C4-2B (cell line): ENCODE measurements around the gene CYTH1.

Source experiments
- ZFX ChIP-seq: fragments of 450-650 bp; IDR thresholded peaks from 2 replicates; pipeline ENCODE4 v1.6.1; 2017
- TF ChIP-seq, protein P1 (sequence below): fragments of 450-650 bp; conservative IDR thresholded peaks from 2 replicates; pipeline ENCODE4 v1.5.1; 2017; ENCODE audit warnings: mild to moderate bottlenecking

DNA sequence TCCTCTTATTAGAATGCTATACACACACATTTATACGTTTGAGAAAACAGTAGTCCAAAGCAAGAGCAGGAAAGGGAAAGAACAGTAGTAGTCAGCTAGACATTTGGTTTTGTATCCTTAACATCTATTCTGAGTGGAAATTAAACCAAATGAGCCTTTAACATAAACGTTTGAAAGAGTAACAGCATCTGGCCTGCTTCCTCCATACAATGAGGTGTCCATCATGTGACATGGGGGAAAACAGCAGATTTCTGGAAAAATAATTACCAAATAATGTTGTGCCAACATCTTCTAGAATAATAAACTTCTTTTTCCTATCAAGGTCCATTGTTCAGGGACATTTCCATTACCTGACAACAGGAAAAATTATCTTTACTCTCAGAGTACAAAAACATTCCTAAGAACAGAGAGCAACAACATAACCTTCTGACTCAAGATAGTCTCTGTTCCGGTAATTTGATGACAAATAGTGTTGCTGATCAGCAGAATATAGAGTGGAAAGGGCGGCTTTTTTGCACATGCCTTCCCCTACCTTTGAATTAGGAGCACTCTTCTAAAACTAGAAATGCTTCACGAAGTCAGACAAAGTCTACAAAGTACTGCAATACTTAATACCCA lies 20.2 kb downstream of the CYTH1 start:
- TF ChIP-seq, protein P1, sequence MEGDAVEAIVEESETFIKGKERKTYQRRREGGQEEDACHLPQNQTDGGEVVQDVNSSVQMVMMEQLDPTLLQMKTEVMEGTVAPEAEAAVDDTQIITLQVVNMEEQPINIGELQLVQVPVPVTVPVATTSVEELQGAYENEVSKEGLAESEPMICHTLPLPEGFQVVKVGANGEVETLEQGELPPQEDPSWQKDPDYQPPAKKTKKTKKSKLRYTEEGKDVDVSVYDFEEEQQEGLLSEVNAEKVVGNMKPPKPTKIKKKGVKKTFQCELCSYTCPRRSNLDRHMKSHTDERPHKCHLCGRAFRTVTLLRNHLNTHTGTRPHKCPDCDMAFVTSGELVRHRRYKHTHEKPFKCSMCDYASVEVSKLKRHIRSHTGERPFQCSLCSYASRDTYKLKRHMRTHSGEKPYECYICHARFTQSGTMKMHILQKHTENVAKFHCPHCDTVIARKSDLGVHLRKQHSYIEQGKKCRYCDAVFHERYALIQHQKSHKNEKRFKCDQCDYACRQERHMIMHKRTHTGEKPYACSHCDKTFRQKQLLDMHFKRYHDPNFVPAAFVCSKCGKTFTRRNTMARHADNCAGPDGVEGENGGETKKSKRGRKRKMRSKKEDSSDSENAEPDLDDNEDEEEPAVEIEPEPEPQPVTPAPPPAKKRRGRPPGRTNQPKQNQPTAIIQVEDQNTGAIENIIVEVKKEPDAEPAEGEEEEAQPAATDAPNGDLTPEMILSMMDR = no peak
- TF ChIP-seq ZFX = no peak
